Measurements from ENCODE around the gene INAVA. TPM values are rescaled to one million over a fixed set of nuclear protein-coding genes. Genes with fewer than 3 reads are reported as not detected.

INAVA gene
- total and polyA plus RNA-seq, 10 of the 15 experiments (the other 5 are each of a cell fraction or from before 2014, with no cell fraction given): 3.6 to 15.4 (median 9.5) TPM

- no peak for TF ChIP-seq USF1 (IDR thresholded peaks at IDR 0.05; ENCODE audit: borderline replicate concordance, extremely low read length, insufficient read depth, low read depth, low read length)
- TF ChIP-seq MEF2A (IDR thresholded peaks at IDR 0.05; ENCODE audit: insufficient read depth, low read depth, low read length): no peak
- TF ChIP-seq, protein P1, sequence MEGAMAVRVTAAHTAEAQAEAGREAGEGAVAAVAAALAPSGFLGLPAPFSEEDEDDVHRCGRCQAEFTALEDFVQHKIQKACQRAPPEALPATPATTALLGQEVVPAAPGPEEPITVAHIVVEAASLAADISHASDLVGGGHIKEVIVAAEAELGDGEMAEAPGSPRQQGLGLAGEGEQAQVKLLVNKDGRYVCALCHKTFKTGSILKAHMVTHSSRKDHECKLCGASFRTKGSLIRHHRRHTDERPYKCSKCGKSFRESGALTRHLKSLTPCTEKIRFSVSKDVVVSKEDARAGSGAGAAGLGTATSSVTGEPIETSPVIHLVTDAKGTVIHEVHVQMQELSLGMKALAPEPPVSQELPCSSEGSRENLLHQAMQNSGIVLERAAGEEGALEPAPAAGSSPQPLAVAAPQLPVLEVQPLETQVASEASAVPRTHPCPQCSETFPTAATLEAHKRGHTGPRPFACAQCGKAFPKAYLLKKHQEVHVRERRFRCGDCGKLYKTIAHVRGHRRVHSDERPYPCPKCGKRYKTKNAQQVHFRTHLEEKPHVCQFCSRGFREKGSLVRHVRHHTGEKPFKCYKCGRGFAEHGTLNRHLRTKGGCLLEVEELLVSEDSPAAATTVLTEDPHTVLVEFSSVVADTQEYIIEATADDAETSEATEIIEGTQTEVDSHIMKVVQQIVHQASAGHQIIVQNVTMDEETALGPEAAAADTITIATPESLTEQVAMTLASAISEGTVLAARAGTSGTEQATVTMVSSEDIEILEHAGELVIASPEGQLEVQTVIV (IDR thresholded peaks at IDR 0.05; ENCODE audit: borderline replicate concordance, partially characterized antibody): no peak
- TF ChIP-seq SP1 (IDR thresholded peaks at IDR 0.05; ENCODE audit: low read depth, low read length): no peak
- TF ChIP-seq KLF5 (IDR thresholded peaks at IDR 0.05; ENCODE audit: partially characterized antibody): no peak
- no peak for TF ChIP-seq E2F4 (IDR thresholded peaks at IDR 0.05; ENCODE audit: low read depth, low read length)
- TF ChIP-seq RELA (IDR thresholded peaks at IDR 0.05; ENCODE audit: borderline replicate concordance, partially characterized antibody): no peak
- TF ChIP-seq, protein P2, sequence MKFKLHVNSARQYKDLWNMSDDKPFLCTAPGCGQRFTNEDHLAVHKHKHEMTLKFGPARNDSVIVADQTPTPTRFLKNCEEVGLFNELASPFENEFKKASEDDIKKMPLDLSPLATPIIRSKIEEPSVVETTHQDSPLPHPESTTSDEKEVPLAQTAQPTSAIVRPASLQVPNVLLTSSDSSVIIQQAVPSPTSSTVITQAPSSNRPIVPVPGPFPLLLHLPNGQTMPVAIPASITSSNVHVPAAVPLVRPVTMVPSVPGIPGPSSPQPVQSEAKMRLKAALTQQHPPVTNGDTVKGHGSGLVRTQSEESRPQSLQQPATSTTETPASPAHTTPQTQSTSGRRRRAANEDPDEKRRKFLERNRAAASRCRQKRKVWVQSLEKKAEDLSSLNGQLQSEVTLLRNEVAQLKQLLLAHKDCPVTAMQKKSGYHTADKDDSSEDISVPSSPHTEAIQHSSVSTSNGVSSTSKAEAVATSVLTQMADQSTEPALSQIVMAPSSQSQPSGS (IDR thresholded peaks at IDR 0.05; ENCODE audit: low read length): no peak
- TF ChIP-seq JUND (IDR thresholded peaks at IDR 0.05; ENCODE audit: low read depth, low read length): no peak
- TF ChIP-seq GATAD2B (conservative IDR thresholded peaks at IDR 0.05; ENCODE audit: low read depth): no peak
Measured at GRCh38 chr1:200867018-200867811, 27.5 kb upstream of the INAVA start (continued).

All from GM12878 (cell line).